SK-N-SH (cell line): ENCODE data around the gene CEP131. TPM values are rescaled to one million over a fixed set of nuclear protein-coding genes. Genes with fewer than 3 reads are reported as not detected.

Source experiments
- CTCF ChIA-PET: fragments of 300-600, 350-600 bp; formaldehyde crosslinking; extraction: SDS; loops from one replicate; lab custom pipeline; 2021; lab: Yijun Ruan, JAX
- POLR2A ChIA-PET: fragments of 350-600 bp; sonication (Branson Sonifier 250); formaldehyde crosslinking; extraction: SDS; loops from one replicate; lab custom pipeline; 2020; ENCODE audit warnings: antibody characterized with exemption, inconsistent platforms; lab: Yijun Ruan, JAX
- DNase-seq: peaks from one replicate; pipeline ENCODE4 v3.0.0; 2012
- H2AFZ ChIP-seq: fragments of 200-600 bp; sonication (generic); 2 replicates; pipeline ENCODE4 v1.8.1; 2016; ENCODE audit warnings: antibody characterized with exemption, mild to moderate bottlenecking, low read depth
- H3F3A ChIP-seq: fragments of 200-600 bp; sonication (generic); replicated peaks from 2 replicates; pipeline ENCODE3; 2016; ENCODE audit warnings: antibody characterized with exemption, mild to moderate bottlenecking; ENCODE audit not compliant: insufficient read depth
- H3K27ac ChIP-seq, 2 experiments: fragments of 200-500 bp in 1 of 2; fragments of 200-600 bp in 1 of 2; sonication (Bioruptor generic) in 1 of 2; sonication (generic), shearing (Covaris generic) in 1 of 2; 2 replicates each; pipeline versions ENCODE4 v1.5.1 to v1.6.1; 2014 to 2016; ENCODE audit warnings: low read depth in 2 of 2, inconsistent platforms in 1 of 2, low read length in 1 of 2, mild to moderate bottlenecking in 1 of 2, mixed read lengths in 1 of 2
- H3K27me3 ChIP-seq: fragments of 200-600 bp; sonication (generic), shearing (Covaris generic); 2 replicates; pipeline ENCODE4 v1.6.1; 2016; ENCODE audit warnings: mixed run types; ENCODE audit not compliant: insufficient read depth
- H3K36me3 ChIP-seq, 2 experiments: fragments of 200-500 bp in 1 of 2; fragments of 200-600 bp in 1 of 2; sonication (Bioruptor generic) in 1 of 2; sonication (generic) in 1 of 2; replicated peaks in 1 of 2; 2 replicates each; pipeline versions ENCODE3 to v1.5.1; 2014 to 2016; ENCODE audit warnings: low read length in 1 of 2, mild to moderate bottlenecking in 1 of 2; ENCODE audit not compliant: insufficient read depth in 2 of 2, control insufficient read depth in 1 of 2
- H3K4me1 ChIP-seq, 2 experiments: fragments of 200-500 bp in 1 of 2; fragments of 200-600 bp in 1 of 2; sonication (Bioruptor generic) in 1 of 2; sonication (generic), shearing (Covaris generic) in 1 of 2; 2 replicates each; pipeline versions ENCODE4 v1.5.1 to v1.6.1; 2014 to 2016; ENCODE audit warnings: low read depth in 1 of 2, low read length in 1 of 2, mixed run types in 1 of 2; ENCODE audit not compliant: insufficient read depth in 2 of 2, control insufficient read depth in 1 of 2
- H3K4me2 ChIP-seq: fragments of 200-600 bp; sonication (generic), shearing (Covaris generic); 2 replicates; pipeline ENCODE4 v1.6.1; 2017; ENCODE audit warnings: mixed run types
- H3K4me3 ChIP-seq, 2 experiments: fragments of 200-500 bp in 1 of 2; fragments of 200-600 bp in 1 of 2; sonication (Bioruptor generic) in 1 of 2; sonication (generic), shearing (Covaris generic) in 1 of 2; 2 replicates each; pipeline versions ENCODE4 v1.5.1 to v1.8.1; 2014 to 2016; ENCODE audit warnings: low read depth in 2 of 2, inconsistent platforms in 1 of 2, low read length in 1 of 2, mild to moderate bottlenecking in 1 of 2, mixed read lengths in 1 of 2, moderate library complexity in 1 of 2
- H3K79me2 ChIP-seq: fragments of 200-600 bp; sonication (generic); 2 replicates; pipeline ENCODE4 v1.8.1; 2017; ENCODE audit warnings: mild to moderate bottlenecking; ENCODE audit not compliant: insufficient read depth
- H3K9ac ChIP-seq: fragments of 200-600 bp; sonication (generic); 2 replicates; pipeline ENCODE4 v1.6.1; 2017; ENCODE audit warnings: mixed run types
- H3K9me2 ChIP-seq: fragments of 200-600 bp; sonication (generic); 2 replicates; pipeline ENCODE4 v1.6.1; 2017; ENCODE audit warnings: mixed run types
- H3K9me3 ChIP-seq: fragments of 200-600 bp; sonication (generic); 2 replicates; pipeline ENCODE4 v1.6.1; 2017; ENCODE audit warnings: mixed run types, mild to moderate bottlenecking, moderate library complexity
- H4K20me1 ChIP-seq: fragments of 200-600 bp; sonication (generic); 2 replicates; pipeline ENCODE4 v1.6.1; 2017; ENCODE audit warnings: mild to moderate bottlenecking, mixed run types; ENCODE audit not compliant: insufficient read depth
- EZH2phosphoT487 ChIP-seq: fragments of 200-600 bp; sonication (generic); IDR thresholded peaks from 2 replicates; pipeline ENCODE4 v1.6.1; 2017; ENCODE audit warnings: low read depth, mixed run types, mild to moderate bottlenecking, antibody characterized with exemption, moderate library complexity, borderline replicate concordance
- FOXM1 ChIP-seq: IDR thresholded peaks from 2 replicates; pipeline ENCODE4 v1.4.0; 2012; ENCODE audit warnings: low read depth, mild to moderate bottlenecking
- GABPA ChIP-seq: IDR thresholded peaks from 2 replicates; pipeline ENCODE4 v1.4.0; 2012; ENCODE audit warnings: low read depth, mild to moderate bottlenecking
- GATA2 ChIP-seq: sonication (generic); formaldehyde crosslinking; IDR thresholded peaks from 2 replicates; pipeline ENCODE4 v1.5.0; 2020; ENCODE audit warnings: mild to moderate bottlenecking, missing genetic modification reagents
- MEF2A ChIP-seq: IDR thresholded peaks from 2 replicates; pipeline ENCODE4 v1.4.0; 2012; ENCODE audit warnings: low read depth, borderline replicate concordance
- NFIC ChIP-seq: IDR thresholded peaks from 2 replicates; pipeline ENCODE4 v1.4.0; 2012; ENCODE audit warnings: borderline replicate concordance
- NRF1 ChIP-seq: IDR thresholded peaks from 2 replicates; pipeline ENCODE4 v1.6.1; 2012; ENCODE audit warnings: low read depth, mild to moderate bottlenecking, low read length
- RAD21 ChIP-seq: IDR thresholded peaks from 2 replicates; pipeline ENCODE4 v1.6.1; 2012; ENCODE audit warnings: mild to moderate bottlenecking, low read length
- RCOR1 ChIP-seq: fragments of 150-350 bp; IDR thresholded peaks from 2 replicates; pipeline ENCODE4 v1.6.1; 2017; ENCODE audit warnings: antibody characterized with exemption, low read length
- REST ChIP-seq: IDR thresholded peaks from 2 replicates; pipeline ENCODE4 v1.6.1; 2012; ENCODE audit warnings: mild to moderate bottlenecking, low read depth, low read length, moderate library complexity
- RFX5 ChIP-seq: IDR thresholded peaks from 2 replicates; pipeline ENCODE4 v1.6.1; 2012; ENCODE audit warnings: mild to moderate bottlenecking, improper control_type of control experiment, low read length
- RXRA ChIP-seq: IDR thresholded peaks from 2 replicates; pipeline ENCODE4 v1.4.0; 2012; ENCODE audit warnings: low read depth, mild to moderate bottlenecking, borderline replicate concordance
- SMC3 ChIP-seq: IDR thresholded peaks from 2 replicates; pipeline ENCODE4 v1.6.1; 2012; ENCODE audit warnings: low read depth, low read length, improper control_type of control experiment
- TAF1 ChIP-seq: IDR thresholded peaks from 2 replicates; pipeline ENCODE4 v1.6.1; 2012; ENCODE audit warnings: low read depth, mild to moderate bottlenecking, low read length, moderate library complexity, borderline replicate concordance
- YY1 ChIP-seq: IDR thresholded peaks from 2 replicates; pipeline ENCODE4 v1.4.0; 2012; ENCODE audit warnings: low read depth, mild to moderate bottlenecking
- ZBTB33 ChIP-seq: IDR thresholded peaks from 2 replicates; pipeline ENCODE4 v1.4.0; 2012; ENCODE audit warnings: low read depth, borderline replicate concordance
- WGBS: methylation state at CpG from one replicate; pipeline ENCODE4 v1.1.6; 2017; ENCODE audit warnings: low lambda C conversion rate; 5-methylcytosine and 5-hydroxymethylcytosine counted together
- polyA plus RNA-seq, 3 experiments: library from polyadenylated mRNA; depleted of rRNA; stranded (reverse); fragments of >200 nt; gene quantifications; 2 replicates each; pipeline ENCODE4 v1.2.3, GENCODE V29; 2012

The CEP131 gene
- polyA plus RNA-seq, 1 of the 3 experiments (the other 2 are of a cell fraction): 34.8 TPM

- Histone ChIP-seq H3K79me2 (no peaks in the 10 kb centered on the region), H3K27me3 (no peaks in the 10 kb centered on the region), H3K9me3 (0 out of 2 replicates have a peak, but pooled peaks cover 7% of the 10 kb centered on the region), H3K27ac (no peak overlapping the region), H2AFZ (no peak overlapping the region), H3K4me3 (no peak overlapping the region), H3K4me1 (peaks cover 0 to 6% of the 10 kb centered on the region in 2 experiments; a peak in 1 of 4 replicates), H3K9me2 (no peaks in the 10 kb centered on the region), H3K4me2 (no peak overlapping the region), H4K20me1 (no peaks in the 10 kb centered on the region), H3F3A (peaks cover 3% of the 10 kb centered on the region), H3K9ac (no peak overlapping the region), H3K36me3 (no peaks in the 10 kb centered on the region)
- no peak for DNase-seq
- ChIA-PET CTCF (interaction anchor here (1.2 to 3.6 kb wide), 6 partner anchors 22 to 155 kb away, joined by 3 to 18 read pairs (median 8); no protein-coding TSS in a partner anchor), POLR2A (interaction anchor here (1.0 to 1.5 kb wide), 2 partner anchors 10 to 11 kb away, joined by 4 to 5 read pairs; no protein-coding TSS in a partner anchor)
- WGBS: 79% methylated on average over 23 of the region's 25 CpGs
- TF ChIP-seq FOXM1 (no peak), RXRA (no peak), SMC3 (no peak), EZH2phosphoT487 (no peak), TAF1 (no peak), GATA2 (CRISPR knock-in tag) (no peak), ZBTB33 (no peak), REST (no peak), RCOR1 (no peak), RAD21 (no peak), NFIC (no peak), GABPA (no peak), MEF2A (no peak), NRF1 (no peak), RFX5 (no peak), YY1 (no peak)
Observed at GRCh38 chr17:81178136-81179091, 44.4 kb downstream of the CEP131 start.
